ENCODE measurements around the gene GRM8.

GRM8 gene

GRCh38 chr7:126658684-126659083, 594.1 kb downstream of the GRM8 start:
- DNase-seq (ENCODE audit: low read depth), result no peak

DNA sequence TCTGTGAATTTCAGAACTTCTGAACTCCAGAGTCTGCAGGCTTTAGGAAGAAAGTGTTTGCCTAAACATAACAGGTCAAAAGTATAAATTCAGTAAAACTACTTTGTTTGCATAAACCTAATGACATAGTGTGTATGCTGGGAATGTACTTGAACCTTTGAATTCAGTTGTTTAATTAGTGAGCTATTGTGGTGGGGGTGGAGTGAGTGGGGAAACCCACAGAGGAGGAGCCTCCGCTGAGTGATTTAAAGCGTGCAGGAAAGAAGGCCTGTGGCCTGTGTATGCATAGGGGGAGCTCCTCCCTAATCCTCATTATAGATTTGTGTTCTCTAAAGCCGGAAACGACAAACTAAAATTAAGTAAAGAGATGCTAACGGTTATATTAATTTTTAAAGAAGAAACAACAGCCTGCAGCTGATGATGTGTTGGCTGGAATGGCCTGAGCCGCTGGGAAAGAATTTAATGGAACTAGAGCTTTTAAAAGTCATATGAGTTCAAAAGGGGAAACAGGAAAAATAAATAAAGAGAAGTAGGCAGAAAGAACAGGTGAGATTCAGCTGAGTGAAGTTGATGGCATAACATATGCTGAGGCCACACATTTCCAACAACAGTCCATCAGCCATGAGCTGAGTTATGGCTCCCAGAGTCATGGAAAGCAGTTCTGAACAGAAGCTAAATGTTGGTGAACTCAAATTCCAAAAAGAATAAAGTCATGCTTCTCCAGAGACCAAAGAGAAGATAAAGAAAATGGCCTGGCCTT, 595.0 kb downstream of the GRM8 start:
- no peak for DNase-seq (ENCODE audit: low read depth)

GRCh38 chr7:126657137-126657536, 595.6 kb downstream of the GRM8 start:
- no peak for DNase-seq (ENCODE audit: low read depth)

GRCh38 chr7:126656165-126656564, 596.6 kb downstream of the GRM8 start:
- no peak for DNase-seq (ENCODE audit: low read depth)

GRCh38 chr7:126637538-126637937, 615.2 kb downstream of the GRM8 start:
- no peak for DNase-seq (ENCODE audit: low read depth)

DNA sequence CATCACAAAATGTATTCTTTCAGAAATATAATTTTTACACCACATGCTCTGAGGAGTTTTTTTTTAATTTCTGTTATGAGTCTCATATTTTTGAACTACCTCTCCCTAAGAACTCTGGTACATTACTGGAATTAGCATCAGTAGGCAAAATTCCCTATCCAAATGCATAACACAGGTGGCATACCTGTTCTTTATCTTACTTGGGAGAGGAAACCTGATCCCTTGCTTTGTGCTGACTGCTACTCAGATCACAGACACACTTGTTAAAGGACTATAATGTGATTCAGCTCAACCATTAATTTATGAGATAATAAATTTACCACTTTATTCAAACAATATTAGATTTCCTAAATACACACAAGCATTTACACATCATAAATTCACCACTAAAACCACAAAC, 617.2 kb downstream of the GRM8 start:
- DNase-seq (ENCODE audit: low read depth), result no peak

- no peak for DNase-seq (ENCODE audit: low read depth)
Observed at GRCh38 chr7:126608339-126608776, 644.4 kb downstream of the GRM8 start.

DNA sequence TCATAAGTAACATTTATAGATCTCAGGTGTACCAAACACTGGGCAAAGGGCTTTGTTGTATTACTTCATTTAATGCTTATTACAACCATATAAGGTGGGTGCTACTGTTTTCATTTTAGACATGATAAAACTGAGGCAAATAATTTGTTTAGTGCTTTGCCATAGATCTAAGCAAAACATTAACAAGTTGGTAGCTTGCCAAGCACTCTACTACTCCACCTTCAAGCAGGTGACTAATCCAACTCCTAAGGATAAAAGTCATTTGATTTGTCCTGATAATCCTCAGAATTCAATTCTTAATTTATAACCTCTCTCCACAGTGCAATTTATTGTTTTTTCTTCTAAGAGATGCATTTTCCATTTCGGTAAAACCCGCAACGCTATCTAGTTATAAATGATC, 646.4 kb downstream of the GRM8 start:
- no peak for DNase-seq (ENCODE audit: low read depth)

GRCh38 chr7:126605553-126605952, 647.2 kb downstream of the GRM8 start:
- DNase-seq (ENCODE audit: low read depth), result no peak

DNA sequence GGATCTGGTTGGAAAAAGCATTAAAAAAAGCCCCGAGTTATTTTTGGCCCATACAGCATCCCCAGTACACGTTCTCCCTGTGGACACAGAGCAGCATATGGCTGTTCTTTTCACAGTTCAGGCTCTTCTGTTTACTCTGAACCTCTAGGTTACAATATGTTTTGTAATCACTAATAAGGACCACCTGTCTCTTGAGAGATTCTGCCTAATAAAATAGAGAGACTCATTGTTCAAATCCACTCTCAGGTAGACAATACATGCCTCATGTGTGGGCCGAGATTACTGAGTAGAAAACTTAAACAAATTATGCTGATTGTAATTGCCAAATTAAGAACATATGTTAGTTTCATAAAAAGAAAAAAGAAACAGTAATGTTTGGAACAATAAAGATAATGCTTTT, 647.7 kb downstream of the GRM8 start:
- DNase-seq (ENCODE audit: low read depth), result no peak

DNA sequence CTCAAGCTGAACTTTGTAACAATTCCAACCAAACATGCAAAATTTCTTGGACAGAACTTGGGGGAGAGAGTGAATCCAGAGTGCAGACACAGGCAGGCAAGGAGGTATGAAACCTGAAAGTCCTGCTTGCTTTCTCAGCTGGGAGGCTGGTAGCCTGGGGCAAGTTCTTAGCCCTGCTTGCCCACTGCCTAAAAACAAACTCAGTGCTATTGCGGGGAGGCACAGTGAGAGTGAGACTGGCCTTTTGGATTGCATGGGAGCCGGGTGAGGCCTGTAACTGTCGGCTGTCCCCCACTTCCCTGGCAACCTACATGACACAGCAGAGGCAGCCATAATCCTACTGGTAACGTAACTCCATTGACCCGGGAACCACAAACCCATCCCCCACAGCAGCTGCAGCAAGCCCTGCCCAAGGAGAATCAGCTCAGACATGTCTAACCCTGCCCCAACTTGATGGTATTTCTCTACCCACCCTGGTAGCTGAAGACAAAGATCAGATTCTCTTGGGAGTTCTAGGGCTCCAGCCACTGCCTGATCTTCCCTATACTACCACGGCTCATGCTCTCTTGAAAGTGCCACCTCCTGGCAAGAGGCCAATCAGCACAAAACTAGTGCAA, 663.6 kb downstream of the GRM8 start:
- no peak for DNase-seq (ENCODE audit: low read depth)

DNA sequence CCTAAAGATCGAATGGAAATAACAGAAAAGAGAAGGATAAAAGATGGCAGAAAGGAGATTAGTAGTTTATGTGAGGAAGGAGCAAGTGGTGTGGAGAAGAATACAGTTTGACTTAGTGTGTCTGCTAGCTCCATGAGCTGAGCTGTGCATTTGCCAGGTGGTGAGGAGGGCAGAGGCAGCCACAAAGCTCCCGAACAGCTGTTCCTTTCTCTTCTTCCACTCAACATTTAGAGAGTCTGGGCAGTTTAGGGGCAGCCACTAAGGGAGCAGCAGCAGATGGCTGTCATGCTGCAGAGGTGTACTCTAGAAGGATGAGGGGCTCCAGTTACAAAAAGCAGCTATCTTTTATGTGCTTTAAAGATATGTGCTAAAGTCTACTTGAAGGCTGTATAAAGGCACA, 674.4 kb downstream of the GRM8 start:
- no peak for DNase-seq (ENCODE audit: low read depth)

GRCh38 chr7:126574276-126575250, 678.2 kb downstream of the GRM8 start:
- DNase-seq (ENCODE audit: low read depth), result no peak

GRCh38 chr7:126570845-126571244, 681.9 kb downstream of the GRM8 start:
- no peak for DNase-seq (ENCODE audit: low read depth)

GRCh38 chr7:126569402-126569801, 683.3 kb downstream of the GRM8 start:
- DNase-seq (ENCODE audit: low read depth), result no peak

GRCh38 chr7:126557271-126557670, 695.5 kb downstream of the GRM8 start:
- no peak for DNase-seq (ENCODE audit: low read depth)

DNA sequence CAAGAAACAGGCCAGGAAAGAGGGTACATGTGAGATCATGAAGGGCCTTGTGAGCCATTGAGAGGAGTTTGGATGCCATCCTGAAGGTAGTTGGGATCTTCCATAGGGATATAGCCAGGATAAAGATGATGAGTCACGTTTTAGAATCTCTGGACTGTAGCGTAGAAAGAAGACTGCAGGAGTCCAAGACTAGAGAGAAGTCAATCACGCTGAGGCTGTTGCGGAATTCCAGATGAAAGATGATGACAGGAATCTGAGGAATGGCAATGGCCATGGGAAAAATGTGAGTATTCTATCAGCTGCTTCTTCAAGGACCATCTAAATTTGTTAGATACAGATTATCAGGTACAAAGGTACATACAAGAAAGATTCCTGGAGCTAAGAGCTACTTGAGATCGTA, 711.3 kb downstream of the GRM8 start:
- no peak for DNase-seq (ENCODE audit: low read depth)

DNA sequence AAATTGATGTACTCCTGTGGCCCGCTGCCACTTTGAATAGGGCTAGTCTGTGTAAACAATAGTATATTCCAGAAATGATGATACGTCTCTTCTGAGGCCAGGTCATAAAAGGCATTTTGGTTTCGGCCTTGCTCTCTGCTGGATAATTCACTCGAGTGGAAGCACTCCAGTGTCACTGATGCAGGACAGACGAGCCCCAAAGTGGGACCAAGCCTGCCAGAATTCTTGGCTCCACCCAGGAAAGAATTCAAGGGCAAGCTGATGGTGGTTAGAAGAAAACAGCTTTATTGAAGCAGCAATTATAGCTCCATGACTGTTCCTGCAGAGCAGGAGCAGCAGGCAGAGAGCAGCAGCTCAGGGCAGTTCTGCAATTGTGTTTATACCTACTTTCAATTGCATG, 717.6 kb downstream of the GRM8 start:
- no peak for DNase-seq (ENCODE audit: low read depth)

GRCh38 chr7:126533715-126534114, 719.0 kb downstream of the GRM8 start:
- DNase-seq (ENCODE audit: low read depth), result no peak

GRCh38 chr7:126529833-126530232, 722.9 kb downstream of the GRM8 start:
- DNase-seq (ENCODE audit: low read depth), result no peak

GRCh38 chr7:126529254-126529653, 723.5 kb downstream of the GRM8 start:
- no peak for DNase-seq (ENCODE audit: low read depth)

DNA sequence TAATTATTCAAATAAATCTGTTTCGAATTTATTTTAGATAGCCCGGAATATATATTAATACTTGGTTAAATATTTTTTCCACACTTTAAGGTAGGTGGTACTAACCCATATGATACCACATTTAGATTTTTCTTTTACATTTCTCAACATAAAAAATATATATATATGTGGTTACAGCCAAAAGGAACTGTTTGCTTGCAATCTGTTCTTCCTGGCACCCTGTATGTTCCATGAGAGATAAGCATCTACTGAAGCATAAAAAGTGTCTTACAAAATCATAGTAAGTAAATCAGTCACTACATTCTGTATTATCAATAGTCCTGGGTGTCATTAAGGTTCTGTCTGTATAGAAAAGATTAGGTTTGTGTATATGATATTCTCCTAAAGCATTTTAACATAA, 726.8 kb downstream of the GRM8 start:
- DNase-seq (ENCODE audit: low read depth), result no peak

GRCh38 chr7:126524967-126525366, 727.8 kb downstream of the GRM8 start:
- no peak for DNase-seq (ENCODE audit: low read depth)
